Central memory CD4-positive, alpha-beta T cell (primary cell): ENCODE data around the gene NXNL1.
"Not testable (repeated sequence)": the region's sequence is repeated elsewhere in the genome, so short reads cannot be mapped to it uniquely, and the experiment has no call there.

Experiments
- DNase-seq: peaks from one replicate; pipeline ENCODE4 v3.0.0; 2022

NXNL1 gene

GRCh38 chr19:17484520-17485185, 23.9 kb upstream of the NXNL1 start:
- no peak for DNase-seq

GRCh38 chr19:17483605-17484002, 22.9 kb upstream of the NXNL1 start:
- DNase-seq, result no peak

GRCh38 chr19:17482877-17483604, 22.3 kb upstream of the NXNL1 start:
- no peak for DNase-seq

DNA sequence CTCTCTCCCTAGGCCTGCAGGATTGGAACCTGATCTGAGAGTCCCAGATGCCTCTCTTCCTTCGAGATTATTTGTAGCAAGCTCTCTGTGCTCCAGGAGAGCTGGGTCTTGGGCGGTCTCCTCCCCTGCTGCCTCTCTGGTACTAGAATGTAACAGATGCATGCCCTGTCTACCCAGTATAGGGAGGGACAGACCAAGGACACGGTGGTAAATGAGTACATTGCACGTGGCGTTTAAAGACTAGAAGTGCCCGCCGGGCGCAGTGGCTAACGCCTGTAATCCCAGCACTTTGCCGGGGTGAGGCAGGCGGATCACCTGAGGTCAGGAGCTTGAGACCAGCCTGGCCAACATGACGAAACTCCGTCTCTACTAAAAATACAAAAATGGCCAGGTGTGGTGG, 21.3 kb upstream of the NXNL1 start:
- DNase-seq, result no peak

- no peak for DNase-seq
Measured at GRCh38 chr19:17479325-17479791, 18.6 kb upstream of the NXNL1 start.

DNA sequence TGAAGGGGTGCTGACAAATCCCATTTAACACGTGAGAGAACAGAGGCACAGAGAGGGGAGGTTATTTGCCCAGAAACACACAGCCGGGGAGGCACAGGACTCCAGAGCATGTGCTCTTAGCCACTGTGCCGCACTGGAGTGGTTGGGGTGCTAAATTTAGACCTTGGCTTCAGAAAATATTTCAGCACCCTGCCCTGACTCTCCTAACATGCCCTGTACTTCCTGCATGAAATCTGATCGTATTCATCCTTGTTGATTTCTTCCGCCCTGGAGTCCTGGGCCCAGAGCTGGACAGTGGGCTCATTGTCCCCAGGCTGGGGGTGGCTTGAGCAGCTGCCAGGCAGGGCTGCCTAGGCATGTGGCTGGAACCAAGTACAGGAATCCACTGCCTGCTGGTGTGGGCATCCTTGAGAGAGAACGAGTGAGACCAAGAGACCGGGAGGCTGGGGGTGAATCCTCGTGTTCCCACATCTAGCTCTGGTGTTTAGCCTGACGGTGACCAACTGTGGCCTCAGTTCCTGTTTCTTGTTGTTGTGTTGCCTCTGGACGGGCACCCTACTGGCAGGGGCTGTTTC, 14.9 kb upstream of the NXNL1 start:
- DNase-seq, result no peak

DNA sequence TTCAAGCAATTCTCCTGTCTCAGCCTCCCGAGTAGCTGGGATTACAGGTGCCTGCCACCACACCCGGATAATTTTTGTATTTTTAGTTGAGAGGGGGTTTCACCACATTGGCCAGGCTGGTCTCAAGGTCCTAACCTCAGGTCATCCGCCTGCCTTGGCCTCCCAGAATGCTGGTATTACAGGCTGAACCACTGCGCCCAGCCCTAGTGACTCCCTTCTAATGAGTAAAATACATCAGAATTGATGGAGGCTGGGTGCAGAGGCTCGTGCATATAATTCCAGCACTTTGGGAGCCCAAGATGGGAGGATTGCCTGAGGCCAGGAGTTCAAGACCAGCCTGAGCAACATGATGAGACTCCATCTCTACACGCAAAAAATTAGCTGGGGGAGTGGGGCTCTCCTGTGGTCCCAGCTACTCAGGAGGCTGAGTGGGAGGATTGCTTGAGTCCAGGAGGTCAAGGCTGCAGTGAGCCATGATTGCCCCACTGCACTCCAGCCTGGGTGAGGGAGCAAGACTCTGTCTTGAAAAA, 14.3 kb upstream of the NXNL1 start:
- DNase-seq, result not testable (repeated sequence)

DNA sequence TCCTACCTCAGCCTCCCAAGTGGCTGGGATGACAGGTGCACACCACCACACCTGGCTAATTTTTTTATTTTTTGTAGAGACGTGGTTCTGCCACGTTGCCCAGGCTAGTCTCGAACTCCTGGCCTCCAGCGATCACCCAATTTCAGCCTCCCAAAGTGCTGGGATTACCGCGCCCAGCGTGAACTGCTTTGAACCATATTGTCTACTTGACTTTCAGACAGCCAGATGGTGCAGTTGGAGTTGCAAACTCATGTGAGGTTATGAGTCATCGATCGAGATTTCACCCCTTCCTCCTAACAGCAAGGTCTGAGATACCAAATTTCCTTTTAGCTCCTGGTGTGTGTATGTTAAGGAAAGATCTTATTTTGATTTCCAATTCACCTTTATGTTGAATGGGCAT, 12.3 kb upstream of the NXNL1 start:
- DNase-seq, result no peak

DNA sequence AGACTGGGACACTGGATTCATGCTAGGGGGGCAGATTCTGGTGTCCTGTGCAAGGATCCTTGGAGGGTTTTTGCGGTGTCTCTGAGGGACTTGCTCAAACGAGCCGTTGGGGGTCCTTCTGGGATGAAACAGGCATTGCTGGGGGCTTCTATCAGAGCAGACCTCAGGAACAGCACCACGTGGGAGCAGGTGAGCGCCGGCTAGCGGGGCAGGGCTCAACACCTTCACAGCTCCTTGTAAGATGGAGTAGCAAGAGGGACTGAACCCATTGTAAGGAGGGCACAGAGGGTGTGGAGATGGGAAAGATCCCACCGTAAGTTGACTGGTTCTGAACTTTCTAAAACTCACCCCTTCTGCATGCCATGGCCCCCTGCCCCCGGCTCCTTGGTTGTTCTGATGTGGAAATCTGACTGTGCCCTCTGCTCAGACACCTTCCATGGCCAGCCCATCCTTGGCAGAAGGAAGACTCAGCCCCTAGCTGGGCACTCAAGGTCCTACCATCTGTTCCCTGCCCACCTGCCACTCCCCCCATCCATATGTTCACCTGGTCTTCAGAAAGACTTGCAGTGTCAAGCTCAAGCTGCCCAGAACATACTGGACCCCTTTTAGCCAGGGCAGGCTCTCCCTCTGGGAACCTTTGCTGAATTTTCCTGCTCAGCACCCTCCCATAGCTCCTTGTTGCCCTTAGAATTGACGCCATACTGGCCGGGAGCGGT, 10.8 kb upstream of the NXNL1 start:
- no peak for DNase-seq

DNA sequence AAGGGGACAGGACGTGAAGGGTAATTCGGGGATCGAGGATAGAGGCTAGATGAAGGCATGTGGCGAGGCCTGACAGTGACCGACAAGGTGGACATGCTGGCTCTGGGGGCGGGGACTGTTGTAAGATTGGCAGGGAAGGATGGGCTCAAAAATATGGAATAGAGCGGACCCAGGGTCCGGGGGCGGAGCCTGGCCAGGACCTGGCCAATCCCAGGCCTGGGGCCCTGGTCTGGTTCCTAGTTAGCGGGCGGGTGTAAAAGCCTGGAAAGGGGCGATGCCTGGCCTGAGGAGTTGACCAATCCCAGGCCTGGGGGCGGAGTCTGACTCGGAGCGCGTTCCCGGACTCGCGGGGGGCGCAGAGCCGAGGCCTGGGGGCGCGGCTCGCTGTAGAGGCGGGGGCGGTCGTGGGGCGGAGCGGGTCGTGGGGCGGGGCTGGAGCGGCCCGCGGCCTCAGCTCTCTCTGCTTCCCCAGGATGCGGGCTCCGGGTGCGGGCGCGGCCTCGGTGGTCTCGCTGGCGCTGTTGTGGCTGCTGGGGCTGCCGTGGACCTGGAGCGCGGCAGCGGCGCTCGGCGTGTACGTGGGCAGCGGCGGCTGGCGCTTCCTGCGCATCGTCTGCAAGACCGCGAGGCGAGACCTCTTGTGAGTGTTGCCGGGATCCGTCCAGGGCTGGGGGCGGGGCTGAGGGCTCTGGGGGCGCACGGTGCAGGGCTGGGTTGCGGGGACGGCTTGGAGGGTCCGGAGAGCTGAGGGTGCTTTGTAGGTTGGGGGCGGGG, 9.5 kb upstream of the NXNL1 start, which contains the start of gene SLC27A1:
Gene SLC27A1 (plus strand): TSS at position 457 of the 774 bp plus-strand sequence. CDS start 17 bp downstream, at position 474.
- DNase-seq, result peak; percentile 84

DNA sequence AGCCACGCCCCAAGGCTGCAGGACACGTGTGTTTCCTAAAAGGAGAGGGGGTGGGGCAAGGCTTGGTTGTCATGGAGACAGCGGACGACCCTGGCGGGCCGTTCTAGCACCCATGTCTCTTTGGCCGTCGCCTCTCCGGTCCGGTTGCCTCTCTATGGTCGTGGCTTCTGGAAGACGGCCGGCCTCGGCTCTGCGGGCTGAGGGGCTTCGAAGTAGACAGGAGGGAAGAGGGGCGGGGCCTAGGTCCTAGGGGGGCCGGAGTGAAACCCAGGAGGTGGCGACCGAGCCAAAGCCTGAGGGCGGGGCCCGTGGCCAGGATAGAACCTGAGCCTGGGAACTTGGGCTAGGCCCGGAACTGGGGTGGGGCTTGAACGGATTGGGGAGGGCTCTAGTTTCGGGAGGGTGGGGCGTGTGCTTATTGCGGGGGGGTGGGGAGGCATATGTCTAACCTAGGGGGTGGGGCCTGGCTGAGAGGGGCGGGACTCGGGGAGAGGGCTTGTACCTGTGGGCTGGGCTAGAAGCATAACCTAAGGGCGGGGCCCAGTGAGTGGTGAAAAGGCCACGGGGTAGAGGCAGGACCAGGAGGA, 8.8 kb upstream of the NXNL1 start:
- DNase-seq, result peak; percentile 87

GRCh38 chr19:17469092-17469480, 8.4 kb upstream of the NXNL1 start:
- DNase-seq, result no peak

DNA sequence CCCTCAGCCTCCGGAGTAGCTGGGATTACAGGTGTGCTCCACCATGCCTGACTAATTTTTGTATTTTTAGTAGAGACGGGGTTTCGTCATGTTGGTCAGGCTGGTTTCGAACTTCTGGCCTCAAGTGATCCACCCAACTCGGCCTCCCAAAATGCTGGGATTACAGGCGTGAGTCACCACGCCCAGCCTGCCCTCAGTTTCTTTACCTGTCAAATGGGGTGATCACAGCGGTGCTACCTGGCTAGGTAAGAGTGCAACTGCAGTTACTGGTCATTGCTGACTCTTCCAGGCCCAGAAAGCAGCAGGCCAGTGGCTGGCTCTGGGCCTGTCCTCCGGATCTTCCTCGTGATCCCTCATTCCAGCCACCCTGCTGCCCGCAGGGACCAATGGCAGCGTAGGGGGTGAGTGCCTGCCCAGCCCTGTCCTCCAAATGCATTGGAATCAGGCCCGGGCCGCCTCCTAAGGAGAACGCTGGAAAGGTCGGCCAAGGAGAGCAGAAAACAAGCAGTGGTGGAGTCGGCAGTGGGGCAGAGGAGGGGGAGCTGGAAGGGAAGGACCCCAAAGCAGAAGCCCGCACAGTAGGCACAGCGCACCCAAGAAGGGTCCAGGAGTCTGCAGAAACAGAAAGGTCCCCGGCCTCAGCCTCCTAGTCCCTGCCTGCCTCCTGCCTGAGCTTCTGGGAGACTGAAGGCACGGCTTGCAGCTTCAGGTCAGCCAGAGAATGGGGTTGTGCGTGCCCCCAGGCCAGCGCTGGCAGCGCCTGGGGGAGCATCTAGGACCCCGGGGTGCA, 7.8 kb upstream of the NXNL1 start:
- DNase-seq, result no peak

DNA sequence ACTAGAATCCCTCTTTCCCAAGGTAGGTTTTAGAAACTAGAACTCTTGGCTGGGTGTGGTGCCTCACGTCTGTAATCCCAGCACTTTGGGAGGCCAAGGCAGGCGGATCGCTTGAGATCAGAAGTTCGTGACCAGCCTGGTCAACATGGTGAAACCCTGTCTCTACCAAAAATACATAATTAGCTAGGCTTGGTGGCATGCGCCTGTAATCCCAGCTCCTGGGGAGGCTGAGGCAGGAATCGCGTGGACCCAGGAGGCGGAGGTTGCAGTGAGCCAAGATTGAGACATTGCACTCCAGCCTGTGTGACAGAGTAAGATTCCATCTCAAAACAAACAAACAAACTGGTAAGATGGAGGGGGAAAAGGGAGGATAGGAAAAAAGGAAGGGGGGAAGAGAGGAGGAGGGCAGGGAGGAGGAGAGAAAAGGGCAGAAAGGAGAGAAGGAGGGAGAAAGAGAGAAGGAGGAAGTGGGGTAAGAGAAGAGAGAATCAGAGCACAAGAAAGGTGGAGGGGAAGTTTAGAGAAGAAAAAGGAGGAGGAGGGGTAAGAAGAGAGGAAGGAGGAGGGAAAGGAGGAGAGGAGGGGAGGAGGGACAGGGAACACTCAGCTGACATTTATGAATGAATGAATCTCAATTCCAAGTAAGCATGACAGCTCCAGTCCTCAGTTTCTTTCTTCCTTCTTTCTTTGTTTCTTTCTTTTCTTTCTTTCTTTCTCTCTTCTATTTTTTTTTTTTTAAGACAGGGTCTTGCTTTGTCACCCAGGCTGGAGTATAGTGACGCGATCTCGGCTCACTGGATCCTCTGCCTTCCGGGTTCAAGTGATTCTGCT, 7.0 kb upstream of the NXNL1 start:
- no peak for DNase-seq

- DNase-seq, result no peak
Measured at GRCh38 chr19:17466487-17466850, 5.7 kb upstream of the NXNL1 start.

DNA sequence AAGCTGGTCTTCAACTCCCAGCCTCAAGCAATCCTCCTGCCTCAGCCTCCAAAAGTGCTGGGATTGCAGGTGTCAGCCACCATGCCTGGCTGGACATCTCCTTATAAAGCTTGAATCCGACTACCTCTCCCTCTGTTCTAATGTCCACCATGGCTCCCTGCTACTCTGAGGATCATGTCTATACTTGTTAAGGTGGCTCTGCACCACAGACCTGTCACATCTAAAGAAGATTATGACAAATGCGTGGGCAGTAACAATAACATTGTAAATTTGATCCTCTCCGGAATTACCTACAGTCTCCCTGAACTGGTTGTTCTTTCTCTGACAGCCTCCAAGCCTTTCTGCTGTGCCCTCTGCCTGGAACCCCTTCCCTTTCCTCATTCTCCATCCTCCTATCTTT, 1.8 kb downstream of the NXNL1 start:
- no peak for DNase-seq

DNA sequence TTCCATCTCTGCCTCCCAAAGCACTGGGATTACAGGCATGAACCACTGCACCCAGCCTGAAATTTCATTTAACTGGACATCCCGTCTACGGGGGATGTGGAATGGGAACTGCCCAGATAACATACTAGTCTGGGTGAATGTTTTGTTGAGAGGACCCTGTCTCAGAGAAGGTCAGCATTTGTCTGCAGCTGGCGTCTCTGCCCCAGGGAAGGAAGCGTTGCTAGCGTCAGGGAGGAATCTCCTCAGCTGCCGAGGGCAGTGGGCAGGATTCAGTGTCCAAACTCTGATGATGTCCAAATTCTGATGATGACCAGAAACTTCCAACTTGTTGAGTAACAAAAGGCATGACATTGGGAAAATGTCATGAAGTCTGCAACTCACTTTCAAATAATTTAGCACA, 3.1 kb downstream of the NXNL1 start:
- DNase-seq, result no peak

DNA sequence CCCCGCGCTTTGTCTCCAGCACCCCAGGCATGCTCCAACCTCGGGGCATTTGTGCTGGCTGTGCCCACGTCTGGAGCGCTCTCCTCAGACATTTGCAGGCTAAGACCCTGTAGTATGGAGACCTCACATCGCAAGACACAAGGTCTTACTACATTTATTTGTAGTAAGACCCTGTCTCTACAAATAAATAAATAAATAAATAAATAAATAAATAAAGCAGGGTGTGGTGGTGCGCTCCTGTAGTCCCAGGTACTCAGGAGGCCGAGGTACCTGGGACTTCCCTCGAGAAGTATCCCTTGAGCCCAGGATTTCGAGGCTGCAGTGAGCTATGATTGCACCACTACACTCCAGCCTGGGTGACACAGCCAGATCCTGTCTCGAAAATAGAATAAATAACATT, 4.6 kb downstream of the NXNL1 start:
- no peak for DNase-seq

DNA sequence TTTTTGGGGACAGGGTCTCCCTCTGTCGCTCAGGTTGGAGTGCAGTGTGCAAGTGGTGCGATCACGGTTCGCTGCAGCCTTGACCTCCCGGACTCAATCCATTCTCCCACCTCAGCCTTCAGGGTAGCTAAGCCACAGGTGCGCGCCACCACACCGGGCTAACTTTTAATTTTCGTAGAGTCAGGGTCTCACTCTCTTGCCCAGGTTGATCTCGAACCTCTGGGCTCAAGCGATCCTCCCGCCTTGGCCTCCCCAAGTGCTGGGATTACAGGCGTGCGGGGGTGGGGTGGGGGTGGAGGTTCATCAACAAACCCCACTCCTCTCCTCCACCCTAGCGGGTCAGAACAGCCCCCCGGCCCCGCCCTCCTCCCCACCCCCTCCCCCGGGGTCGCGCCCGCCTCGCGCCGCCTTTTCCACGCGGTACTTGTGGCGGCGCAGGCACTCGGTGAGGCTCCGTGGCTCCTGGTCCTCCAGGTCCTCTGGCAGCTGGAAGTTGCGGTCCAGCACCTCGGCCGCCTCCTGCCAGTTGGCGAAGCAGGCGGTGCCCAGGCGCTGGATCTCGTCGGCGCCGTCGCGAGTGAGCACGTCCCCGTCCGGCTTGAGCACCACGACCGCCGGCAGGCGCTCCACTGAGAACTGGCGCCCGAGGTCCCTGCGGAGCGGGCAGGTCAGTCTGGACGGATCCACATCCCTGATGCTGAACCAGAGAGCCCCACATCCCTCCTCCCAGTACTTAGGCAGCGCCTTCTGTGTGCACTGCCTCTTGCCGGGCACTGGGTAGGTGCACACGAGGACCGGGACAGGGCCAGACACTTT, 5.2 kb downstream of the NXNL1 start:
- DNase-seq, result no peak
